OCI-LY1 (cell line): ENCODE results near the gene ARID3B.

Source experiments
- EZH2 ChIP-seq: fragments of 200-600 bp; sonication (generic), shearing (Covaris generic); IDR thresholded peaks from 2 replicates; pipeline ENCODE4 v1.8.0; 2017; ENCODE audit warnings: borderline replicate concordance, mixed run types, mild to moderate bottlenecking, antibody characterized with exemption, low read length, moderate library complexity, mixed read lengths
- TF ChIP-seq, protein P1 (sequence below): fragments of 200-600 bp; sonication (generic), shearing (Covaris generic); IDR thresholded peaks from 2 replicates; pipeline ENCODE4 v1.5.1; 2017; ENCODE audit warnings: mild to moderate bottlenecking, antibody characterized with exemption, low read length, moderate library complexity, mixed read lengths

DNA sequence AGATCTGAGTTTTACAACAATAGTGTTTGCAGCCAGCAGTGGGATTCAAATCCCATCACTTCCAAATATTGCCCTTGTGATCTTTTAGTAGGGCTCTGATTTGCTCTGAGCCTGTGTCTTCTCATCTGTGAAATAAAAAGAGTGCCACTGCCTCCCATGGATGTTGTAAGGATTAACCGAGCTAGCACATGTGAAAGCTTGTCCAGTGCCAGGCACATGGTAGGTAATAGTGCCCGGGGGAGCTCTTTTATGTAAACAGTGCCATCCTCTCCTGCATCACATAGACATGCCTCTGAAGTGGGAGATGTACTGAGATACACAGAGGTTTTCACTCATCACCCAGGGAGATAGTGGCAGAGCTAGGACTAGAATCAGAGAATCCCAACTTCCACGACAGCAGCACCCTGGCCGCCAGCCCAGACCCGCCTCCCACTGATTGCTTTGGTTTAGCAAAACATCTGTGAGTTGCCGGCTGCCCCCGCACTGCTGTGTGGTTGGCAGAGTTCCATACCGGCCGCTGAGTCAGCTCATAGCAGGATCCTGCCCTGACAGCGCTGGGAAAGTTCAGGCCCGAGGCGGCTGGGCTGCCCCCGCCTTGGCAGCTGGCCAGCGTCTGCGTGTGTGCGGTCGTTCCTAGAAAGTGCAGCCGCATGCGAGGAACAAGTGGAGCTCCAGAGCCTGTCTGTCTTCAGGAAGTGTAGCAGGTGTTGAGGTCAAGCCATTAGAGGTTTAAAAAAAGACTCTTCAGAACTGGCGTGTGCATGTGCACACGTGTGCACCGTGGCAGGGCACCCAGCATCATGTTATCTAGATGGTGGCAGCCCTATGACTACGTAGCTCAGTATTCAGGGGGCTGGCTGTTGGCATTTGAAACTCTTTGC, 5.0 kb downstream of the ARID3B start:
- TF ChIP-seq, protein P1, sequence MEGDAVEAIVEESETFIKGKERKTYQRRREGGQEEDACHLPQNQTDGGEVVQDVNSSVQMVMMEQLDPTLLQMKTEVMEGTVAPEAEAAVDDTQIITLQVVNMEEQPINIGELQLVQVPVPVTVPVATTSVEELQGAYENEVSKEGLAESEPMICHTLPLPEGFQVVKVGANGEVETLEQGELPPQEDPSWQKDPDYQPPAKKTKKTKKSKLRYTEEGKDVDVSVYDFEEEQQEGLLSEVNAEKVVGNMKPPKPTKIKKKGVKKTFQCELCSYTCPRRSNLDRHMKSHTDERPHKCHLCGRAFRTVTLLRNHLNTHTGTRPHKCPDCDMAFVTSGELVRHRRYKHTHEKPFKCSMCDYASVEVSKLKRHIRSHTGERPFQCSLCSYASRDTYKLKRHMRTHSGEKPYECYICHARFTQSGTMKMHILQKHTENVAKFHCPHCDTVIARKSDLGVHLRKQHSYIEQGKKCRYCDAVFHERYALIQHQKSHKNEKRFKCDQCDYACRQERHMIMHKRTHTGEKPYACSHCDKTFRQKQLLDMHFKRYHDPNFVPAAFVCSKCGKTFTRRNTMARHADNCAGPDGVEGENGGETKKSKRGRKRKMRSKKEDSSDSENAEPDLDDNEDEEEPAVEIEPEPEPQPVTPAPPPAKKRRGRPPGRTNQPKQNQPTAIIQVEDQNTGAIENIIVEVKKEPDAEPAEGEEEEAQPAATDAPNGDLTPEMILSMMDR, result no peak
- TF ChIP-seq EZH2, result no peak
